ENCODE measurements around the gene PROM1. TPM values are rescaled to one million over a fixed set of nuclear protein-coding genes. Genes with fewer than 3 reads are reported as not detected.

The PROM1 gene
- 36.9 TPM for total RNA-seq (ENCODE audit: unreplicated experiment)
- long read RNA-seq, full-length matches to known transcripts: 1 of 3 reads
- long read RNA-seq, partial matches to known transcripts: 1 of 3 reads
- long read RNA-seq, other reads (novel, unspliced or antisense): 1 of 3 reads

- Mint-ChIP-seq H3K4me1 (ENCODE audit: low read depth, unreplicated experiment) (peaks cover 9% of the 10 kb centered on the region), H3K4me3 (ENCODE audit: unreplicated experiment) (peak within 1 kb of the TSS; percentile 88), H3K27me3 (ENCODE audit: unreplicated experiment) (peaks cover 4% of the 10 kb centered on the region), H3K36me3 (ENCODE audit: unreplicated experiment) (no peaks in the 10 kb centered on the region), H3K27ac (ENCODE audit: unreplicated experiment) (peak within 1 kb of the TSS; percentile 48), H3K9me3 (ENCODE audit: unreplicated experiment) (peaks cover 14% of the 10 kb centered on the region)
- peak; percentile 87 for DNase-seq
- TF ChIP-seq, protein P1, sequence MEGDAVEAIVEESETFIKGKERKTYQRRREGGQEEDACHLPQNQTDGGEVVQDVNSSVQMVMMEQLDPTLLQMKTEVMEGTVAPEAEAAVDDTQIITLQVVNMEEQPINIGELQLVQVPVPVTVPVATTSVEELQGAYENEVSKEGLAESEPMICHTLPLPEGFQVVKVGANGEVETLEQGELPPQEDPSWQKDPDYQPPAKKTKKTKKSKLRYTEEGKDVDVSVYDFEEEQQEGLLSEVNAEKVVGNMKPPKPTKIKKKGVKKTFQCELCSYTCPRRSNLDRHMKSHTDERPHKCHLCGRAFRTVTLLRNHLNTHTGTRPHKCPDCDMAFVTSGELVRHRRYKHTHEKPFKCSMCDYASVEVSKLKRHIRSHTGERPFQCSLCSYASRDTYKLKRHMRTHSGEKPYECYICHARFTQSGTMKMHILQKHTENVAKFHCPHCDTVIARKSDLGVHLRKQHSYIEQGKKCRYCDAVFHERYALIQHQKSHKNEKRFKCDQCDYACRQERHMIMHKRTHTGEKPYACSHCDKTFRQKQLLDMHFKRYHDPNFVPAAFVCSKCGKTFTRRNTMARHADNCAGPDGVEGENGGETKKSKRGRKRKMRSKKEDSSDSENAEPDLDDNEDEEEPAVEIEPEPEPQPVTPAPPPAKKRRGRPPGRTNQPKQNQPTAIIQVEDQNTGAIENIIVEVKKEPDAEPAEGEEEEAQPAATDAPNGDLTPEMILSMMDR (IDR thresholded peaks at IDR 0.05; ENCODE audit: partially characterized antibody, unreplicated experiment): no peak
Measured at GRCh38 chr4:16083241-16084191, at the start of gene PROM1. PROM1 (minus strand) TSS chr4:16084023; CDS start chr4:16075906, 8,117 bp downstream.

DNA sequence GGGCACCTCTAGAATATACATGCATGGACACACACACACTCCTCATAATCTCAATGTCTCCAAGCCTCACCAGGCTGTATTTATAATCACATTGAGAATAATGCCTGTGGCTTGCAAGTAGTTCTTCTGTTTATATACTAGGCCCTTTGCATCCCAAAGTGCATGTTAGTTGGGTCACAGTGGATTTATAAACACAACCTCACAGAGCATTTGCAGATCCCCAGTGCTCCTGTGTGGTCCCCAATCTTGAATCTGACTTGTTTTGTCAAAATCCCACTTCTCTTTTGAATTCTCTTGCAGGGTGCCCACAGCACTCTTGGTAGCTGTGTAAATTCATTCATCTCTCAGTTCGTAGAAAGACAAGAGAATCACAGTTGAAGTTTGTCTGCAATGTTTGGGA is 49.6 kb upstream of the PROM1 start:
- H3K9me3 Mint-ChIP-seq (ENCODE audit: unreplicated experiment): peaks cover 2% of the 10 kb centered on the region

GRCh38 chr4:16131293-16131692 is 47.5 kb upstream of the PROM1 start:
- peaks cover 5% of the 10 kb centered on the region for H3K36me3 Mint-ChIP-seq (ENCODE audit: unreplicated experiment)
- no peak overlapping the region for H3K27ac Mint-ChIP-seq (ENCODE audit: unreplicated experiment)
- TF ChIP-seq, protein P1 (IDR thresholded peaks at IDR 0.05; ENCODE audit: partially characterized antibody, unreplicated experiment): no peak
- no peak for DNase-seq
- no peaks in the 10 kb centered on the region for H3K27me3 Mint-ChIP-seq (ENCODE audit: unreplicated experiment)
- H3K4me3 Mint-ChIP-seq (ENCODE audit: unreplicated experiment): no peak overlapping the region
- H3K4me1 Mint-ChIP-seq (ENCODE audit: low read depth, unreplicated experiment): no peaks in the 10 kb centered on the region
- peaks cover 2% of the 10 kb centered on the region for H3K9me3 Mint-ChIP-seq (ENCODE audit: unreplicated experiment)

More for the DNA sequence above, 49.6 kb upstream of the PROM1 start:
- TF ChIP-seq, protein P1 (IDR thresholded peaks at IDR 0.05; ENCODE audit: partially characterized antibody, unreplicated experiment): no peak
- H3K36me3 Mint-ChIP-seq (ENCODE audit: unreplicated experiment): peaks cover 5% of the 10 kb centered on the region
- H3K4me3 Mint-ChIP-seq (ENCODE audit: unreplicated experiment): no peak overlapping the region
- DNase-seq: no peak
- H3K27me3 Mint-ChIP-seq (ENCODE audit: unreplicated experiment): peaks cover 6% of the 10 kb centered on the region
- H3K27ac Mint-ChIP-seq (ENCODE audit: unreplicated experiment): no peak overlapping the region
- H3K4me1 Mint-ChIP-seq (ENCODE audit: low read depth, unreplicated experiment): no peaks in the 10 kb centered on the region

GRCh38 chr4:16129336-16129735 is 45.5 kb upstream of the PROM1 start:
- DNase-seq: no peak
- Mint-ChIP-seq H3K36me3 (ENCODE audit: unreplicated experiment) (peaks cover 1% of the 10 kb centered on the region), H3K27ac (ENCODE audit: unreplicated experiment) (no peak overlapping the region), H3K4me3 (ENCODE audit: unreplicated experiment) (no peak overlapping the region), H3K9me3 (ENCODE audit: unreplicated experiment) (peaks cover 3% of the 10 kb centered on the region), H3K4me1 (ENCODE audit: low read depth, unreplicated experiment) (peaks cover 7% of the 10 kb centered on the region), H3K27me3 (ENCODE audit: unreplicated experiment) (no peaks in the 10 kb centered on the region)
- TF ChIP-seq, protein P1 (IDR thresholded peaks at IDR 0.05; ENCODE audit: partially characterized antibody, unreplicated experiment): no peak

- Mint-ChIP-seq H3K4me3 (ENCODE audit: unreplicated experiment) (no peak overlapping the region), H3K36me3 (ENCODE audit: unreplicated experiment) (no peaks in the 10 kb centered on the region), H3K27ac (ENCODE audit: unreplicated experiment) (no peak overlapping the region), H3K9me3 (ENCODE audit: unreplicated experiment) (peaks cover 3% of the 10 kb centered on the region), H3K4me1 (ENCODE audit: low read depth, unreplicated experiment) (peaks cover 7% of the 10 kb centered on the region), H3K27me3 (ENCODE audit: unreplicated experiment) (peaks cover 2% of the 10 kb centered on the region)
- TF ChIP-seq, protein P1 (IDR thresholded peaks at IDR 0.05; ENCODE audit: partially characterized antibody, unreplicated experiment): no peak
- no peak for DNase-seq
Measured at GRCh38 chr4:16126714-16127113, 42.9 kb upstream of the PROM1 start.

Measured in glutamatergic neuron (in vitro differentiated cells).